Bone marrow (tissue), 2 donors: Measurements from ENCODE around the gene IGFBP4.

Source experiments
- DNase-seq, 2 donors: peaks; one replicate each; lab custom pipeline; 2025; lab: John Stamatoyannopoulos, UW

Gene IGFBP4

GRCh38 chr17:40432864-40433528 lies 10.3 kb upstream of the IGFBP4 start:
- no peak for DNase-seq

GRCh38 chr17:40433551-40434415 lies 9.5 kb upstream of the IGFBP4 start:
- DNase-seq: no peak

- no peak for DNase-seq
These were observed 6.6 kb upstream of the IGFBP4 start for GRCh38 chr17:40436636-40437035.

GRCh38 chr17:40437095-40437732 lies 6.0 kb upstream of the IGFBP4 start:
- DNase-seq: no peak

GRCh38 chr17:40440166-40440565 lies 3.1 kb upstream of the IGFBP4 start:
- no peak for DNase-seq

- DNase-seq: no peak
These were observed 656 bp upstream of the IGFBP4 start for GRCh38 chr17:40442392-40443195.

- DNase-seq: no peak
These were observed 994 bp downstream of the IGFBP4 start for GRCh38 chr17:40443988-40444899.

- no peak for DNase-seq
These were observed 2.7 kb downstream of the IGFBP4 start for GRCh38 chr17:40445751-40446468.

- no peak for DNase-seq
These were observed 3.9 kb downstream of the IGFBP4 start for GRCh38 chr17:40447148-40447644.

- DNase-seq: no peak
These were observed 4.6 kb downstream of the IGFBP4 start for GRCh38 chr17:40447806-40448205.

GRCh38 chr17:40448213-40448638 lies 5.0 kb downstream of the IGFBP4 start:
- DNase-seq: no peak

GRCh38 chr17:40448639-40449261 lies 5.5 kb downstream of the IGFBP4 start:
- DNase-seq: no peak

- DNase-seq: no peak
These were observed 6.9 kb downstream of the IGFBP4 start for GRCh38 chr17:40450175-40450574.

- DNase-seq: no peak
These were observed 8.2 kb downstream of the IGFBP4 start for GRCh38 chr17:40451420-40451819.

GRCh38 chr17:40452216-40452787 lies 9.1 kb downstream of the IGFBP4 start:
- no peak for DNase-seq

- no peak for DNase-seq
These were observed 9.7 kb downstream of the IGFBP4 start for GRCh38 chr17:40452921-40453378.

GRCh38 chr17:40453881-40454612 lies 10.8 kb downstream of the IGFBP4 start:
- DNase-seq: no peak

- no peak for DNase-seq
These were observed 11.4 kb downstream of the IGFBP4 start for GRCh38 chr17:40454613-40454995.
